A172 (cell line): Measurements from ENCODE around the gene GGACT. TPM values are rescaled to one million over a fixed set of nuclear protein-coding genes. Genes with fewer than 3 reads are reported as not detected.

Experiments used
- total RNA-seq: library from RNA; depleted of rRNA; stranded (reverse); fragments of >200 nt; shearing (Covaris generic); gene quantifications from 2 replicates; pipeline ENCODE4 v1.2.3, GENCODE V29; 2014; rRNA removed

Gene GGACT
- total RNA-seq, 1 experiment from 2014 or later = 0.72 TPM

Other genes with a start within 250 kb of the GGACT start
- gene TMTC4, start 86.0 kb upstream of the GGACT start, total RNA-seq = 6.0 and 8.8 TPM in 2 replicates